Lower leg skin (tissue), 3 donors: ENCODE data around the gene CCND1.

Experiments used
- POLR2A ChIP-seq, 2 donors: fragments of 450-650 bp; IDR thresholded peaks; one replicate each; pipeline ENCODE4 v1.6.1; 2016 to 2017; ENCODE audit warnings: antibody characterized with exemption in 2 of 2, mild to moderate bottlenecking in 1 of 2, moderate library complexity in 1 of 2
- TF ChIP-seq, protein P1 (sequence below), 3 donors: fragments of 450-650 bp; IDR thresholded peaks; one replicate each; pipeline ENCODE4 v1.5.1; 2016; ENCODE audit warnings: antibody characterized with exemption in 3 of 3, mild to moderate bottlenecking in 3 of 3, moderate library complexity in 2 of 3

GRCh38 chr11:69632900-69633299 is 8.1 kb upstream of the CCND1 start:
- TF ChIP-seq, protein P1, sequence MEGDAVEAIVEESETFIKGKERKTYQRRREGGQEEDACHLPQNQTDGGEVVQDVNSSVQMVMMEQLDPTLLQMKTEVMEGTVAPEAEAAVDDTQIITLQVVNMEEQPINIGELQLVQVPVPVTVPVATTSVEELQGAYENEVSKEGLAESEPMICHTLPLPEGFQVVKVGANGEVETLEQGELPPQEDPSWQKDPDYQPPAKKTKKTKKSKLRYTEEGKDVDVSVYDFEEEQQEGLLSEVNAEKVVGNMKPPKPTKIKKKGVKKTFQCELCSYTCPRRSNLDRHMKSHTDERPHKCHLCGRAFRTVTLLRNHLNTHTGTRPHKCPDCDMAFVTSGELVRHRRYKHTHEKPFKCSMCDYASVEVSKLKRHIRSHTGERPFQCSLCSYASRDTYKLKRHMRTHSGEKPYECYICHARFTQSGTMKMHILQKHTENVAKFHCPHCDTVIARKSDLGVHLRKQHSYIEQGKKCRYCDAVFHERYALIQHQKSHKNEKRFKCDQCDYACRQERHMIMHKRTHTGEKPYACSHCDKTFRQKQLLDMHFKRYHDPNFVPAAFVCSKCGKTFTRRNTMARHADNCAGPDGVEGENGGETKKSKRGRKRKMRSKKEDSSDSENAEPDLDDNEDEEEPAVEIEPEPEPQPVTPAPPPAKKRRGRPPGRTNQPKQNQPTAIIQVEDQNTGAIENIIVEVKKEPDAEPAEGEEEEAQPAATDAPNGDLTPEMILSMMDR (IDR thresholded peaks at IDR 0.05), result no peak
- no peak for TF ChIP-seq POLR2A (IDR thresholded peaks at IDR 0.05)
